ENCODE results near the gene HOXC13.

Gene HOXC13

DNA sequence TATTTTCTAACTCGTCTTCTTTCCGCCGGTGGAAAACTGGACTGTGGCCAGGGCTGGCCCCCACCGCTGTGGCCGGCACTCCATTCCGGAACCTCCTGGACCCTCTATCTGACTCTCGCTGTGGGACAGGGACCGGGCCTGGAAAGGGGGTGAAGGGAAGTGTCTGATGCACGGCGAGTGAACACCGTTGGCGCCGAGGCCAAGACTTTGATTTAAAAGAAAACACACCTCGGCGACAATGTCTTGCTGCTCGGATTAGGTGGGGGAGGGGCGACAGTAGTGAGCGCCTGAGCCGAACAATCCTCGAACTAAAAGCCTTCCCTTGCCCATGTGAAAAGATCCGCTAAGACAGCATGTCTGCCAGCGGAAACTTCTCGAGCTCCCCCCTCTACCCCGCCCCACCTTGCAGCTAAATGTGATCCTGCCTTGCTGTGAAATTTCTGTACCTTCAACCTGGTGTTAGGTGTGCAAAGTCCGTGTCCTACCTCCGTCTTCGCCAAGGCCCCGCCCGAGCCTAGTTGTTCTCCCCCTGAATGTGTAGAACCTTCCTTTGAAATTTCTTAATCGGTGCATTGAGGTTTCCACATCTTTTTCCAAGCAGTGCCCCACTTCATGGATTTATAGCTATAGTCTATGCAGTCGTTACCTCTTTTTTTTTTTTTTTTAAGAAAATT lies 37.0 kb downstream of the HOXC13 start:
- no peaks in the 10 kb centered on the region for H3K36me3 ChIP-seq (ENCODE audit: insufficient read depth, low read length)
- no peak overlapping the region for H3K9ac ChIP-seq (ENCODE audit: low read depth, low read length)
- no peaks in the 10 kb centered on the region for H3K9me3 ChIP-seq (ENCODE audit: control insufficient read depth, insufficient read depth, low read length)
- H3K4me1 ChIP-seq (ENCODE audit: insufficient read depth, low read length): no peaks in the 10 kb centered on the region

DNA sequence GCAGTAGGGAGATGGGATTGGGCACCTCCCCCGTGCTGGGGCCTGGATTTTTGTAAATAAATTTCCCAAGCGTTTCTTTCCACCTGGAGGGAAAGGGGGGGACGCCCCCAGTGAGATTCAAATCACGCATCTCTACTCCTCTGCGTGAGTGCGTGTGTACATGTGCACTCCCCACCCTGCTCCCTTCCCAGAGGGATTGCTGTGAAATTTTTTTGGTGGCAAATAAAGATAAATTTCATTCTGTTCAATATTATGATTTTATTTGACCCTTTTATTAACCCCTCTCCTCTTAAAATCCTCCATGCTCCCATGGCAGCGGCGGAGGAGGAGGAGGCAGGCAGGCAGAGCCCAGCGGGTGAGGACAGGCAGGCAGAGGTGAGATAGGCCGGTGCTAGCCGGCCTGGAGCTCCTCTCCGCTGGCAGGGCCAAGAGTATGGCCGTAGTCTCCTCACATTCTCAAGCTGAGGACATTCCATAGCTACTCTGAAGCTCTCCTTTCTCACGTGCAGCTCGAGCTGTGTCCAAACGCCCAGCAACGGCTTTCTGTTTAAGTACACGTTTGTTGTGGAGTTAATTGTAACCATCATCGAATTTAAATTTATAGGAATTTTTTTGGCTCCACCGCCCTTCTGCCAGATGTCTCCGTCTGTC lies 37.7 kb downstream of the HOXC13 start:
- no peaks in the 10 kb centered on the region for H3K36me3 ChIP-seq (ENCODE audit: insufficient read depth, low read length)
- no peaks in the 10 kb centered on the region for H3K9me3 ChIP-seq (ENCODE audit: control insufficient read depth, insufficient read depth, low read length)
- no peaks in the 10 kb centered on the region for H3K4me1 ChIP-seq (ENCODE audit: insufficient read depth, low read length)
- no peak overlapping the region for H3K9ac ChIP-seq (ENCODE audit: low read depth, low read length)

DNA sequence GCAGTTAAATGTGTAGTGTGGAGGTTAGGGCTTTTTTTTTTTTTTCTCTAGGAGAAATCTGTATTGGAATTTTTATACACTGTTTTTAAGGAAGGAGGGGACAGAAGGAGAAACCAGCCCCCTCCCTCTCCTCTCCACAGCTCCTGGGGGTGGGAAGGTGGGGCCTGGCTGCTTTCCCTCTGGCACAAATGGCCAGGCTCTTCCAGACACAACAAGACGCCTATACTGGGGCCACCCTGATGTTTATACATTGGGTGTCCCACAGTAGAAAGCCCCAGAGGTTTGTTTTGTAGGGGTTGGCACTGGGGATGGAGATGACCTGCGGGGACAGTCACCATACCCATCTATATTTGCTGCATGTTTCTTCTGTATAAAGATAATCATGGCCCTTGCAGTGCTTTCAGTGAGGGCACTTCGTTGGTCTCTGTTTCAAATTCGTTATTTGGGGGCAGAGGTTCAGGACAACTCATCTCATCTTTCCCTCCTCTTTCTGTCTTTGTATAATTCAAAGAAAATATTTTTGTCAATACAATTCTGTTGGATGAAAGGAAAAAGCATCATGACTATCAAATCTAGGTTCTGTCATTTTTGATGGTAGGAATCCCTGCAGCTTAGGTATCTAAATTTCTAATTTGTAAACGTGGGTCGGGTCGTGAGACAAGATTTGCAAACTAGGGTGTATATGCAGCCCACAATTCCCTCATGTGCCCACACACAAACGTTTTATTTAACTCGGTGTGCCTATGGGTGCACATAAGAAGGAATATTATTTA lies 38.4 kb downstream of the HOXC13 start:
- Histone ChIP-seq H3K9me3 (ENCODE audit: control insufficient read depth, insufficient read depth, low read length) (no peaks in the 10 kb centered on the region), H3K4me1 (ENCODE audit: insufficient read depth, low read length) (no peaks in the 10 kb centered on the region), H3K9ac (ENCODE audit: low read depth, low read length) (no peak overlapping the region), H3K36me3 (ENCODE audit: insufficient read depth, low read length) (no peaks in the 10 kb centered on the region)

DNA sequence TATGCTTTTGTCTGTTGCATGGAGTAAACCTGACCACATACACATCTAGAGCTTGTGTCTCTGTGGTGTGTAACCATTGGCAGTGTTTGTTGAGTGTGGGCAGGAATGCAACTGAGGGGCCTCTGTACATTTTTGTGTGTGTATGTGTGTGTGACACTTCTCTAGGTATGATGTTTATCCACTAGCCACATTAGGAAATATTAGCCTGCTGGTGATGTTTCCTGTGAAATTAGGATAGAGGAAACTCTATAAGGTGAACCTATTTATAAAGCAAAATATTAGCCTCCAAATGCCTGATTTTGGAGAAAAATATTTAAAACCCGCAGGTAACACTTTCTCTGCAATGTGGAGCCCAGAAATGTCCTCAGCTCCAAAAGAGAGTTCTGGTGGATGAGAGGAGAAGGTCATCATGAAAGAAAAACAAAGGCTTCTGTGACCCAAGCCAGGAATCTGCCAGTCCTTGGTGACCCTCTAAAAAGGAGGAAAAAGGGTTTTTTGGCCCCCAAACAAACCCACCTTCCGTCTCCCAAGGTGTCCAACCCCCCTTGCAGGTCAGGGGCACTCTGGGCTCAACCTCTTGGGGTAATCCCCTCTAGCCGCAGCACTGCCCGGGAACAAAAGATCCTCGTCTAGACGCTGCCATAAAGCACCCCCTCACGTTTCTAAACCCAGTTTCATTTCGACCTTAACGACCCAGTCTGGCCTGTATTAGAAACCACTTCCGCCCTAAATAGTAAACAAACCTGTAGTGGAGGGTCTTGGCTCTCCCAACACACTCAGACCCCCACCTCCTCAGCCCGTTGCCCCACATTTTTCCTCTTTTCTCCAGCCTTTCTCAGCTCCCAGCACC lies 39.2 kb downstream of the HOXC13 start:
- Histone ChIP-seq H3K9me3 (ENCODE audit: control insufficient read depth, insufficient read depth, low read length) (no peaks in the 10 kb centered on the region), H3K4me1 (ENCODE audit: insufficient read depth, low read length) (no peaks in the 10 kb centered on the region), H3K9ac (ENCODE audit: low read depth, low read length) (no peak overlapping the region), H3K36me3 (ENCODE audit: insufficient read depth, low read length) (no peaks in the 10 kb centered on the region)

DNA sequence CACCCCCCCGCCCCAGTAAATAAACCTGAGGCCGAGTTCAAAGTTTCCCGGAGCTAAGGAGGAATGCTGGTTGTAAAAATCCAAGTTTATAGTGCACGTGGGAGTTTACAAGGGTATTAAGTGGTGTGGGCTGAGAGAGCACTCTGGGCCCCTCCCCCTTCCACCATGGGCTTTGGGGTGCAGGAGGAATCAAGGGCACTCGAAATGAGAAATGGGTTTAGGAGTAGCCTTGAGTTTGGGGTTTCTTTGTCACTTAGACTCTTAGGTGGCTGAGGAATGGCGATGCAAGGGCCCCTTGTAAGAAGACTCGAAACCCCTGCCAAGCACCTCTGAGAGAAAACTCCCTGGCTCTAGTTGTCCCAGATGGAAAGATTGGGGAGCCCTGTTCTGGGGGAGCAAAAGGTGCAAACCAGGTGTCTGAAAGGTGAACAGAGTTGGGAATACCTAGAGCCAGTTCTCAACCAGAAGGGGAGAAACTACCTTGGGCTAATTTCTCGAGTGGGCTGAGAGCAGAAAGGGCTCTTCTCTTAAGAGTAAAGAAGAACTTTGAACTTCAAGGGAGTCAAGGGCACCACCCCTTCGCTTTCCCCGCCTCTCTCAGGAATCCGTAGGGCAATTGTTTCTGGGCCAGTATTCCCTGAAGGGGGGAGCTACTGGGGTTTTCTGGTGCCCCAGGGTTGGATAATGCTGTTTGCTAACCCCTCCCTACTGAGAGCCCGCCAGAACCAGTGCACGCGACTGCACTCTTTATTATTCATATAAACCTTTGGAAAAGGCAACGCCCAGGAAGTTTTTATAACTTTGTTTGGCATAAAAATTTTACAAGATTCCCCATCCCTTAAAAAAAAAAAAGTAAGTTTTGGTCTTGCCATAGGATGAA lies 40.1 kb downstream of the HOXC13 start:
- Histone ChIP-seq H3K36me3 (ENCODE audit: insufficient read depth, low read length) (no peaks in the 10 kb centered on the region), H3K4me1 (ENCODE audit: insufficient read depth, low read length) (no peaks in the 10 kb centered on the region), H3K9me3 (ENCODE audit: control insufficient read depth, insufficient read depth, low read length) (no peaks in the 10 kb centered on the region), H3K9ac (ENCODE audit: low read depth, low read length) (no peak overlapping the region)

DNA sequence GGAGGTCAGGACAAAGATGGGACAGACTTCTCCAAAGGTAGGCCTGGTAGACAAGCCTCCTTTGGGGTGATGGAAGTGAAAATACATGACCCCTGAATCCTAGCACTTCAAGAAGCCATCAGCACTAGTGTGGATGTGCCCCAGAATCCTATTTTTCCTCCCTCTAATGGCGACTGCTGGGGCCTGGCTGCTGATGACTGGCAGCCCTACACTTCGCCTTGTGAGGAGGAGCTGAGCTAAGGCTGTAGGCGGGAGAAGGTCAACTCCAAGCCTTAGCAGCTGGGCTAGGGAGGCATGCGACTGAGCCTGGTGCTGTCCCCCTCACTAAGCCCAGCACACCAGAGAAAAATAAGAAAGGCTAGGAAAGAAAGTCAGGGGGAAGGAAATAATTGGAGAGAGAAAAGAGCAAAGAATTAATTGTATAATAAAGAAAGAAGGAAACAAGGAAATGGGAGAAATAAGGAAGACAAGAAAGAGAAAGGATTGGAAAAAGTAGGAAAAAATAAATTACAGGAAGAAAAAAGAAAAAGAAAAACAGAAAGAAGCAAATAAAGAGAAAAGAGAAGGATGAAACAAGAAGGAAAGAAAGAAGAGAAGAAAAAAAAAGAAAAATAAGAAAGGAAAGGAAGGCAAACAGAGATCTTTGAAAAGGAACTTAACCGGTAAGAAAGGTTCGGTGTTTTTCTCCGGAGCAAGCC lies 41.6 kb downstream of the HOXC13 start:
- Histone ChIP-seq H3K9me3 (ENCODE audit: control insufficient read depth, insufficient read depth, low read length) (no peaks in the 10 kb centered on the region), H3K36me3 (ENCODE audit: insufficient read depth, low read length) (no peaks in the 10 kb centered on the region), H3K9ac (ENCODE audit: low read depth, low read length) (no peak overlapping the region), H3K4me1 (ENCODE audit: insufficient read depth, low read length) (no peaks in the 10 kb centered on the region)

DNA sequence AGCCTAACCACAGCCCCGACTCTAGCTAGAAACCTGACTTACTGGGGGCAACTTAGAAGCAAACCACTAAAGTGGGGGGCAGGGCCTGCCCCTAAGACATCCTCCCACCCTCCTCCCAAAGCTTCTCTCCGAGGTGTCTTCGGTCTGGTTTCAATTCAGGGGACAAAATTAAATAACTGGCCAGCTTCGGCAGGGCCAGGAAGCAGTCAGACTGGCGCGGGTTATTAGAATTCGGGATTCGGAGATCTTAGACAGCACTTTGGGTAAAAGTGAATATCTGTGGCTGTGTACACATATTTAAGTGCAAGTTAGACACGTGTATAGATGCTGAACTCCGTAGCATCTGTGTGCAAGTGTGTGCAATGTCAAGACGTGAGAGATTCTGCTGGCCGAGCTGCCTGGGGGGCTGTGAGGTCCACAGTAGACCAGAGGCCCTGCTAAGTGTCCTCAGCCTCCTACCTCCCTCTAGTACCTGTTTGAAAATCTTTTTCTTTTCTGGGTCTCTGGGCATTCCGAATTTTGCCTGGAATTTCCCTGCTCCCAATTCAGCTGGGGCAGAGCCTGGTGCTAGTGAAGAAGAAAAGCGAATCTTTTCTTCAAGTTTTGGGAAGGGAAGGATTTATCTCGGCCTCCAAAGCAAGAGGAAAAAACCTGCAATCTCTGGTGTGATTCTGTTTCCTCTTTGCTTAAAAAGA lies 42.3 kb downstream of the HOXC13 start:
- H3K36me3 ChIP-seq (ENCODE audit: insufficient read depth, low read length): no peaks in the 10 kb centered on the region
- no peaks in the 10 kb centered on the region for H3K4me1 ChIP-seq (ENCODE audit: insufficient read depth, low read length)
- H3K9ac ChIP-seq (ENCODE audit: low read depth, low read length): no peak overlapping the region
- H3K9me3 ChIP-seq (ENCODE audit: control insufficient read depth, insufficient read depth, low read length): no peaks in the 10 kb centered on the region

DNA sequence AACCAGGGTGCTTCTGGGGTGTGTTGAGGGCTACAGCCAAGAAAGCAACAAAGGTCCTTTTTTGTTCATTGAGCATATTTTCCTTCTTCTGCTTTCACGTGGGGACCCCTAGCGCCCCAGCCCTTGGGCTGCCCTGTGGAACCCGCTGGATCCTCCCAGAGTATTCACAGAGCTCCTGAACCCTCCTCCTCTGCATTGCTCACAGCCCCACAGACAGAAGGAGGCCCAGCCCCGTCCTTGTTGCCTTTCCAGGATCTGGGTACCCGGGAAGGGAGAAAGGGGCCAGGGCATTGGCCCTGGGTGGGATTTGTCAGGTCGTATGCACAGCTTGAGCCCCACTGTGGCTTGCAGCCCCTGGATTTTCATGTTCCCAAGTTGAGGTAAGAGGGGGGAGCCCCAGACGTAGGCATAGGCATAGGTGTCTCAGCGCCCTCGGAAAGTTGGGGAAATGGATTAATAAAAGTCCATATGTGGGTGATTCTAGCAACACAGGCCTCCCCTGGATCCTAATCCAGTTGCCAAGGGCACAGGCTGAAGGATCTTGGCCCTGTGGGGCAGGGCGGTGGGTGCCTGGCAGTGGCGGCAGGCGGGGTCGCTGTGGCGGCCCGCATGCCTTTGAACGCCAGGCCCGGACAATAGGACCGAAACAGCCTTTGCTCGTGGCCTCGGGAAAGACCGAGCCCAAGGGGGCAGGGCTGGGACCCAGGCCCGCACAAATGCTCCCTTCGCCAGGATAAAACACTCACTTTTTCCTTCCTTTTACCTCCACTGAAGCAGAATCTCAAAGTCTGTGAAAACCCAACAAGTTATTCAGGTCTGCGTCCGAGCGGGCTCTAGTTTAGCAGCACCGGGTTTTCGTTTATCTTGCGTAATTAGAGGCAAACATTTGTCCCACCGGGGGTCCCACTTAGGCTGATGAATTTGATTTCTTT lies 43.3 kb downstream of the HOXC13 start:
- H3K9me3 ChIP-seq (ENCODE audit: control insufficient read depth, insufficient read depth, low read length): no peaks in the 10 kb centered on the region
- H3K9ac ChIP-seq (ENCODE audit: low read depth, low read length): no peak overlapping the region
- H3K4me1 ChIP-seq (ENCODE audit: insufficient read depth, low read length): no peaks in the 10 kb centered on the region
- H3K36me3 ChIP-seq (ENCODE audit: insufficient read depth, low read length): no peaks in the 10 kb centered on the region

DNA sequence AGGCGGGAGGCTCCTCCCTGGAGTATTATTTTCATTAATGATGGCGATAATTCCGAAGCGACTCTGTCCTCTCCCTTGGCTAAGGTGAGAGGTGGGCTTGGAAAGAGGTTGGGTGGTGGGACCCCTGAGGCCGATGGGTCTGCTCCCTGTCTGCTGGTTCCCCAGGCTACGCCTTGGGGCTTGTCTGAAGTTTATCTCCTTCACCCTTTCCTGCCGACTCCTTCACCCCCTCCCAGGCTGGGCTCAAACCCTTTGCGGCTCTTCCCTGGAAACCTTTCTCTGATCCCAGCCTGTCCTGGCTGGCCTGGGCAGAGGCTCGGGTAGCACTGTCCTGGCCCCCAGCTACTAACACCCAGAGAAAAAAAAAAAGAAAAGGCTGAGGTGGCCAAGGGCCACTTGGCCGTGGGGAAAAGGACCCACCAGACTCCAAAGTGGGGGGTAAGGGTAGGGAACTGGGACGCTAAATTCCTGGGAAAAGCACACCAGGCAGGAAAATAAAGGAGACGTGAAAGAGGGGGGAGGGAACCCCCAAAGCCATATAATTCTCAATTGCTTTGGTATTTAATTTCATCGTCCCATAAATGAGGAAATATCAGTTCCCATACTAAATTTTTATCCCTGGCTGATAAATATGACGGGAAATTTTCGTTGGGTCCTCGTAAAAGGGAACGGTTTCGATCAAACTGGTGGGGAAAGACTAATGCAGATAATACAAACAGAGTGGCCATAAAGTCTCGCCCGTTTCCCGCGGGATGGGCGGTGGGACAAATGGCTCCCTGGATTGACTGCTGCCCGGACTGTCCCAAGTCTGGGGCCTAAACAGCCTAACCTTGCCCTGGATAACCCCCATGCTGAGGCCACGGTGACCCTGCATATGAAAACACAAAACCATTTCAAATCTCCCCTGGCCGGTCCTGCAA lies 44.3 kb downstream of the HOXC13 start:
- no peaks in the 10 kb centered on the region for H3K9me3 ChIP-seq (ENCODE audit: control insufficient read depth, insufficient read depth, low read length)
- no peak overlapping the region for H3K9ac ChIP-seq (ENCODE audit: low read depth, low read length)
- no peaks in the 10 kb centered on the region for H3K4me1 ChIP-seq (ENCODE audit: insufficient read depth, low read length)
- H3K36me3 ChIP-seq (ENCODE audit: insufficient read depth, low read length): no peaks in the 10 kb centered on the region

DNA sequence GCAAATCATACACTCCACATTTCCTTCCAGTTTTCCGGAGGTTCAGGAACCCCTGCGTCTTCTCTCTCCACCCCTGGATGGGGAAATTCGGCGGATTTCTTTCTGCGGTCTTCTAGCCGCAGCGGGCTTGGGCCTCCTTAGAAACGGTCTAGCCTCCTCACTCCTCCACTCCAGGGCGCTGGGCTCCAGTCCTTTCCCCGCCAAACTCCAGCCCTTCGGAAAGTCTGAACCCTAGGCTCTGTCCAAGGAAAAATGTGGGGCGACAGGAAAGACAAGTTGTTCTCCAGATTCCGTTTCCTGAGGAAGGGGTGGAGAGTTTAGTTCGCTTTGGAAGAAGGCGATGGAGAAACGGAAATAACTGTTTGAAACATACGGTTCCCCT lies 44.9 kb downstream of the HOXC13 start:
- H3K9ac ChIP-seq (ENCODE audit: low read depth, low read length): no peak overlapping the region
- H3K36me3 ChIP-seq (ENCODE audit: insufficient read depth, low read length): no peaks in the 10 kb centered on the region
- no peaks in the 10 kb centered on the region for H3K4me1 ChIP-seq (ENCODE audit: insufficient read depth, low read length)
- no peaks in the 10 kb centered on the region for H3K9me3 ChIP-seq (ENCODE audit: control insufficient read depth, insufficient read depth, low read length)

DNA sequence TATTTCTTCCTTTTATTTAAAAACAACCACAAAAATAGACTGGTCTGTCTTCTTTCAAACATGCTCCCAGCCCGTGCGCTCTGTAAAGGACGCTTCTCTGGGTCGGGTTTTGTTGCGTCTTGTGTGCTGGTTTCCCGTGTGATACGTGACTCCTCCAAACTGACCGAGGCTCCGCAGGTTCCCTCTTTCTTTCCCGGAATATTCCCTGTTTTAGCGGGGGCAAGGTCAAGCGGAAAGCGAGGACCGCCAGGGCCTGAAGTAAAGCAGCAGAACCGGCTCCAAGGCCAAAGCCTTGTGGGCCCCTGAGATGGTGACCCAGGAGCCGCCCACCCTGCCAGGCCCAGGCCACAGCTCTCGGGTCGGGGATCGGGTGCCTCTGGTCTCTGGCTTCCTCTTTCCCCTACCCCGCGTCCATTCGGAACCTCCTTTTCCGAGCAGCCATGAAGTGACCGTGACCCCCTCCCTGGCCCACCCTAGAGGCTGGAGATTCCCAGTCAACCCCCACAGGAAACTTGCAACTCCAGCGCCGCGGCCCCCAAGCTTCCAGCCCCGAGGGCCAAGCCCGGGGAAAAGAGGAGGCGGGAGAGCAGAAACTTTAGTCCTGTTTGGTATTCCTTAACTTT lies 45.4 kb downstream of the HOXC13 start:
- no peaks in the 10 kb centered on the region for H3K4me1 ChIP-seq (ENCODE audit: insufficient read depth, low read length)
- no peaks in the 10 kb centered on the region for H3K9me3 ChIP-seq (ENCODE audit: control insufficient read depth, insufficient read depth, low read length)
- no peak overlapping the region for H3K9ac ChIP-seq (ENCODE audit: low read depth, low read length)
- no peaks in the 10 kb centered on the region for H3K36me3 ChIP-seq (ENCODE audit: insufficient read depth, low read length)

All from ES-I3 (cell line).